ENCODE data around the gene ZNF653.

ZNF653 gene

GRCh38 chr19:11505504-11506100 is at the start of gene ZNF653:
ZNF653 (minus strand) TSS chr19:11505839; CDS start chr19:11505786, 53 bp downstream.
- DNase-seq (ENCODE audit: low read depth, low spot score) = peak; percentile 67

GRCh38 chr19:11555246-11555645 is 49.6 kb upstream of the ZNF653 start:
- no peak for DNase-seq (ENCODE audit: low read depth, low spot score)

GRCh38 chr19:11554160-11554559 is 48.5 kb upstream of the ZNF653 start:
- no peak for DNase-seq (ENCODE audit: low read depth, low spot score)

- no peak for DNase-seq (ENCODE audit: low read depth, low spot score)
Measured at GRCh38 chr19:11552666-11553372, 47.2 kb upstream of the ZNF653 start.

- DNase-seq (ENCODE audit: low read depth, low spot score) = no peak
Measured at GRCh38 chr19:11551603-11552235, 46.1 kb upstream of the ZNF653 start.

- DNase-seq (ENCODE audit: low read depth, low spot score) = no peak
Measured at GRCh38 chr19:11550265-11550664, 44.6 kb upstream of the ZNF653 start.

GRCh38 chr19:11549386-11549953 is 43.8 kb upstream of the ZNF653 start:
- no peak for DNase-seq (ENCODE audit: low read depth, low spot score)

- DNase-seq (ENCODE audit: low read depth, low spot score) = no peak
Measured at GRCh38 chr19:11547929-11548700, 42.5 kb upstream of the ZNF653 start.

- DNase-seq (ENCODE audit: low read depth, low spot score) = no peak
Measured at GRCh38 chr19:11541238-11541637, 35.6 kb upstream of the ZNF653 start.

GRCh38 chr19:11540645-11541044 is 35.0 kb upstream of the ZNF653 start:
- DNase-seq (ENCODE audit: low read depth, low spot score) = no peak

- no peak for DNase-seq (ENCODE audit: low read depth, low spot score)
Measured at GRCh38 chr19:11539495-11540365, 34.1 kb upstream of the ZNF653 start.

GRCh38 chr19:11538232-11539036 is 32.8 kb upstream of the ZNF653 start, which contains the start of gene CNN1:
CNN1 (plus strand) TSS chr19:11538851; CDS start chr19:11538928, 77 bp downstream.
- DNase-seq (ENCODE audit: low read depth, low spot score) = no peak

- no peak for DNase-seq (ENCODE audit: low read depth, low spot score)
Measured at GRCh38 chr19:11535792-11536595, 30.4 kb upstream of the ZNF653 start.

- DNase-seq (ENCODE audit: low read depth, low spot score) = no peak
Measured at GRCh38 chr19:11534948-11535347, 29.3 kb upstream of the ZNF653 start.

GRCh38 chr19:11534538-11534937 is 28.9 kb upstream of the ZNF653 start:
- DNase-seq (ENCODE audit: low read depth, low spot score) = no peak

- DNase-seq (ENCODE audit: low read depth, low spot score) = peak; percentile 44
Measured at GRCh38 chr19:11530432-11530831, 24.8 kb upstream of the ZNF653 start.

- peak; percentile 94 for DNase-seq (ENCODE audit: low read depth, low spot score)
Measured at GRCh38 chr19:11528551-11529341, 23.1 kb upstream of the ZNF653 start, which contains the start of gene ECSIT. ECSIT (minus strand) TSS chr19:11529134; CDS start chr19:11519170, 9,964 bp downstream.

- DNase-seq (ENCODE audit: low read depth, low spot score) = no peak
Measured at GRCh38 chr19:11519138-11519537, 13.5 kb upstream of the ZNF653 start.
